Activated CD4-positive, alpha-beta T cell treated with anti-CD3 and anti-CD28 coated beads, Interleukin-2, Interleukin-6, amounts not matched to agents 100 ng/mL and 50 ng/mL, durations not matched to agents 16 hours and 8 hours (primary cell): ENCODE results near the gene CELSR3.

Experiments used
- DNase-seq: peaks from one replicate; pipeline ENCODE4 v3.0.0-alpha.2; 2020

CELSR3 gene

GRCh38 chr3:48686538-48687219 lies 24.0 kb upstream of the CELSR3 start:
- DNase-seq = no peak

GRCh38 chr3:48685603-48686511 lies 23.2 kb upstream of the CELSR3 start, which contains the start of gene NCKIPSD:
Gene NCKIPSD (minus strand): TSS chr3:48685915. CDS start chr3:48685807, 108 bp downstream.
- DNase-seq = peak; percentile 96

DNA sequence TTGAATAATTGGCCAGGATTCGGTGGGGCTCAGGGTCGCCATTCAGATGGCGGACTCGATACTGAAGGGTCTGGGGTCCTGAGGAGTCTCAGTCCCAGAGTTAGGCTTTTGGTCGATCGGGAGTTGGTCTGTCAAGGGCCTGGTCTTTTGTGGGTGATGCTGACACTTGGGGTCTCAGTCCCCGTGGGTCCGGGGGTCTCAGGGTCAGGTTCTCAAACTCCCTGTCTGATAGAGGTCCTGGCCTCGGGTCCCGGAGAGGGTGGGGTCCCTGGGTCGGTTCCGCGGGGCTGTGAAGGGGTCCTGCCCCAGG lies 22.6 kb upstream of the CELSR3 start:
- DNase-seq = no peak

GRCh38 chr3:48684480-48685143 lies 21.9 kb upstream of the CELSR3 start:
- no peak for DNase-seq

DNA sequence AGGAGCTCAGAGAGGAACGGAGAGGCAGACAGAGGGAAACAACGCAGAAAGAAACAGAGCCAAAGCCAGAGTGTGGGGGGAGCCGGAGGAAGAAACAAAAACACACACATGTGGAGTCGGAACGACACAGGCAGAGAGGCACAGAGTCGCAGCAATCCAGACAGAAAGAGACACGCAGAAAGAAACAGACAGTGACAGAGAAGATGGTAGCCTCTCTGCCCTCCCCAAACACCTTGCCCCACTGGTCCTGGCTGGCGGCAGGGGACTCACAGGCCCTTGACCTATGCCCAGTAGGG lies 21.3 kb upstream of the CELSR3 start:
- no peak for DNase-seq

GRCh38 chr3:48682786-48683185 lies 20.1 kb upstream of the CELSR3 start:
- no peak for DNase-seq

- no peak for DNase-seq
Observed at GRCh38 chr3:48681974-48682610, 19.4 kb upstream of the CELSR3 start.

GRCh38 chr3:48681541-48681880 lies 18.8 kb upstream of the CELSR3 start:
- no peak for DNase-seq

DNA sequence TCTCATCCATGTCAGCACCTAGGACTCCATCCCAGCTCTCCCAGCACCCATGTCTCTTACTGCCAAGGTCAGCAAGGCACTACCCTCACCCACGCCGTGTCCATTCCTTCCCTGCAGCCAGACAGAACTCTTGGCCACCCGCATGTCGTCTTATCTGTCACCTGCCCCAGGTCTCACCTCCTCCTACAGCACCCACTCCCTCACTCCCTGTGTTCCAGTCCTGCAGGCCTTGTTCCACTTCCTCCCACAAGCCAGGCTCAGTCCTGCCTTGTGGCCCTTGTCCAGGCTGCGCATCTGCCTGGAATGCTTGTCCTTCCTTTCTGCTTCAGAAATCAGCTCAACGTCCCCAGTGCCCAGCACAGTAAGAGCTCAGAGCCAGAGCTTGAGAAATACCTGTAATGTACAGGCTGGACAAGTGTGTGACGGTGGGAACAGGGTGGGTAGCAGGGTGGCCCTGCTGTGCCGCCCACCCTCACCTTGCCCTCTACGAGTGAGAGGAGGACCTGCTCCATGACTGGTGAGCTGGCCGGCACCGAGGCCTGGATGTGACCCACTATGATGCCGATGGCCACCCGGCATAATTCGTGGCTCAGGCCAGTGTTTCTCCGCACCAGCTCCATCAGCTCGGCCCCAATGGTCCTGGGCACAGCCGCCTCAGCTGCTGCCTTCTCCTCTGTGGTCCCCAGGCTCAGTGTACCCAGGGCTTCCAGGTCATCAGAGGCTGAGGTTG lies 18.3 kb upstream of the CELSR3 start:
- DNase-seq = no peak

- DNase-seq = no peak
Observed at GRCh38 chr3:48679411-48680391, 17.0 kb upstream of the CELSR3 start.

DNA sequence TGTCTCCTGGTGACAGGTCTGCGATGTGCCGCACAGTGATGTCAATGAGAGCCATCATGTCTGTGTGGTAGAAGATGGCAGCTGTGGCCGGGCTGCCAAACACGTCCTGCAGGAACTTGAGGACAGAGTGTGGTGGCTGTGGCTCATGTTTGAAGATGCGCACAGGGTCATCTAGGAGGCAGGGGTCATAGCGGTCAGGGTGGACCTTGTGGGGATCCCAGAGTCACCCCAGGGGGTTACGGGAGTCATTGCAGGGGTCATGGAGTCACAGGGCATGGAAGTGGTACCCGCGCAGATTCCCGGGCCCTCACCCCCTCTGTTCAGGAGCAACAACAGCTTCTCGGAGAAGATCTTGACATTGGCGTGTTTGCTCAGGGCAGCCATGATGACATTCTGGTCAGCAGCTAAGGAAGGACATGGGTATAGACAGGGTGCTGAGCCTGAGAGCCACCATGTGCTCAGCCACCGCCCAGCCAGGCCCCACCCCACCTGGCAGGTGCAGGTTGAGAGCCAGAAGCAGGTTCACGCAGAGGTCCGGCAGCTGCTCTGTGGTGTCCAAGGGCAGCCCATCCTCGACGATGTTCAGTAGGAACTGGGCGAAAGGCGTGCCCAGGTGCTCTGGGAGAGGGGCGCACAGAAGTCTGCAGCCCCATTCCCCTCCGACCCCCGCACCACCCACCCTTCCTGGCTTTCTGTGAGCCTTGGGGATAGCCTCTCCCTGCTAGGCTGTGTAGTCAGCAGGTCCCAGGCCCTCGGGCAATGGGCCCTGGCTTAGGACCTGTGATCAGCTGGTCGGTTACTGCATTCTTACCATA lies 16.1 kb upstream of the CELSR3 start:
- no peak for DNase-seq

- no peak for DNase-seq
Observed at GRCh38 chr3:48678056-48678455, 15.4 kb upstream of the CELSR3 start.

DNA sequence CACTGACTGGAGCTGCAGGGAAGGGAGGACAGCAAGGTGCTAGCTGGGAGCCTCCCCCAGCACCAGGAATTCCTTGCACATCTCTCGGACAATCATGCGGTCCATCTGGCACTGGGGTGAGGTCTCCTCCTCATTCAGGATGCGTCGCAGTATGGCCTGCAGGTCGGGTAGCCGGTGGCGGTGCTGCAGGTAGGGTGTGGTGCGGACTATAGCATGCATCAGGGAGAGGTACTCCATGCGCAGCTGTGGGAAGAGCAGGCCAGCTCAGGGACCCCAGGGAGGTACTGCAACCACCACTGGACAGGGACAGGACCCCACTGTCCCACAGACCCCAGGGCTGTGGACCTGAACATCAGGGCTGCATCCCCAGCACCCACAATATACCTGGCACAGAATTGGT lies 11.8 kb upstream of the CELSR3 start:
- no peak for DNase-seq

- no peak for DNase-seq
Observed at GRCh38 chr3:48672522-48672921, 9.8 kb upstream of the CELSR3 start.

DNA sequence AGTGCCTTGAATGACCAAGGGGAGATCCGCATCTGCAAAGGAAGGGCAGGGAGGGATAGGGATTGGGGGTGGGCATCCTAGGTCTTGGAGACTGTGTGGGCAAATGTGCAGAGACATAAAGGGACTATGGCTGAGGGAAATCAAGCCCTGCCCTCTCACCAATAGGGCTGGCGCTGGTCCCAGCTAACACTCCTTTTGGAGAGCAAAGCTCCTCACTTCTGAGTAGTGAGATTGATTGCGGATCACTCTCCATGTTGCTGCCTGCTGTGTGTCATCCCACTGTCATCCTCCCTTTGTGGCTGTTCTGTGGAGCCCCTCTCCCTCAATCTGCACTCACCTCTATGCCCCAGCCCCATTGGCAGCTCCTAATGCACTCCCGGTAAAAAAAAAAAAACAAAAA lies 2.2 kb upstream of the CELSR3 start:
- no peak for DNase-seq

GRCh38 chr3:48664313-48664644 lies 1.6 kb upstream of the CELSR3 start:
- no peak for DNase-seq

GRCh38 chr3:48663489-48664312 lies 1.0 kb upstream of the CELSR3 start:
- DNase-seq = peak; percentile 98

DNA sequence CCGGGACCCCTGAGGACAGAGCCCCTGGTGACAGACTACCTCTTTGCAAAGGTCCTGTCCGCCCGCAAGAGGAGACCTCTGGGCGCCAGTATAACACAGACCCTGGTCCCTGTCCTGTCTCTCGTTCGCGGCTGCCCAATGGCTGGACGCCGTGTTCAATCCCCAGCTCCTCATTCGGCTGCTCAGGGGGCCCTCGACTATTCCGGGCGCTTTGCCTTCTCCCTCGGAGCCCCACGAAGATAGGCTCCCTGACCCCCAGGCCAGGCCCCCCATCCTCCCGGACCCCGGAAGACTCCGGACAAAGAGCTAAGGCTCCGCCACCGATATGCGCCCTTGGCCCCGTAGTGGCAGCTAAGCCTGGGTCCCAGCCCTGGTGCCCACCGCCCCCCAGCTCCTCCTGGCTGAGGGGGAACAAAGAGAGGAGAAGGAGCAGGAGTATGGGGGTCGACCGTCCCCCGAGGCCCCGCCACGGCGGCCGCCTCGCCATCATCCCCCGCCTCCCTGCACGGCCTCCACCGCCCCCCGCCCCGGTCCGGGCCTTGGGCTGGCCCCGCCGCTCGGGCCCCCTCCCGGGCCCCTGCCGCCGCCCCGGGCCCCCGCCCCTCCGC lies 437 bp downstream of the CELSR3 start:
- DNase-seq = no peak

GRCh38 chr3:48661501-48662144 lies 1.1 kb downstream of the CELSR3 start:
- peak; percentile 76 for DNase-seq
